Ascending aorta (tissue), 2 donors: ENCODE results near the gene AXIN1. TPM values are rescaled to one million over a fixed set of nuclear protein-coding genes. Genes with fewer than 3 reads are reported as not detected.
"Not testable (repeated sequence)": the region's sequence is repeated elsewhere in the genome, so short reads cannot be mapped to it uniquely, and the experiment has no call there.

Source experiments
- DNase-seq, 2 donors: peaks; one replicate each; pipeline ENCODE4 v3.0.0-alpha.2; 2019; ENCODE audit warnings: low spot score in 2 of 2
- H3K27ac ChIP-seq, 2 donors: fragments of 200-600 bp; sonication (generic); one replicate each; pipeline ENCODE4 v1.5.1; 2016 to 2017; ENCODE audit warnings: mild to moderate bottlenecking in 1 of 2
- H3K27me3 ChIP-seq: fragments of 200-600 bp; sonication (generic); one replicate; pipeline ENCODE4 v1.5.1; 2017
- H3K36me3 ChIP-seq, 2 donors: fragments of 200-600 bp; sonication (generic); one replicate each; pipeline ENCODE4 v1.5.1; 2016
- H3K4me1 ChIP-seq, 2 donors: fragments of 200-600 bp; sonication (generic); one replicate each; pipeline ENCODE4 v1.5.1; 2016 to 2017; ENCODE audit warnings: mild to moderate bottlenecking in 1 of 2
- H3K4me3 ChIP-seq, 2 donors: fragments of 200-600 bp; sonication (generic); one replicate each; pipeline ENCODE4 v1.5.1; 2016 to 2017; ENCODE audit warnings: mild to moderate bottlenecking in 1 of 2
- H3K9me3 ChIP-seq, 2 donors: fragments of 200-600 bp; sonication (generic); one replicate each; pipeline ENCODE4 v1.5.1; 2016
- intact Hi-C: fragments of 100-400 bp; cut with DNase I; formaldehyde crosslinking; loops from one replicate; pipeline ENCODE4 v1.15.1; 2023
- total RNA-seq: library from RNA; depleted of rRNA; stranded (reverse); fragments of >200 nt; gene quantifications from one replicate; pipeline ENCODE4 v1.1.0, GENCODE V29; 2016
- TF ChIP-seq, protein P1 (sequence below), 3 experiments: fragments of 200-600 bp in 2 of 3; fragments of 450-650 bp in 1 of 3; sonication (generic) in 2 of 3; IDR thresholded peaks; one replicate each; pipeline ENCODE4 v1.5.1; 2016 to 2019; ENCODE audit warnings: antibody characterized with exemption in 3 of 3, mild to moderate bottlenecking in 1 of 3, moderate library complexity in 1 of 3

The AXIN1 gene
- total RNA-seq, 1 donor from 2014 or later: 27.6 TPM

- no peak for DNase-seq
- Histone ChIP-seq H3K9me3 (no peaks in the 10 kb centered on the region), H3K27ac (no peak overlapping the region), H3K4me3 (no peak overlapping the region), H3K4me1 (peaks cover 12% of the 10 kb centered on the region in 2 donors), H3K36me3 (peaks cover 6 to 23% of the 10 kb centered on the region in 2 donors), H3K27me3 (no peaks in the 10 kb centered on the region)
- TF ChIP-seq, protein P1, sequence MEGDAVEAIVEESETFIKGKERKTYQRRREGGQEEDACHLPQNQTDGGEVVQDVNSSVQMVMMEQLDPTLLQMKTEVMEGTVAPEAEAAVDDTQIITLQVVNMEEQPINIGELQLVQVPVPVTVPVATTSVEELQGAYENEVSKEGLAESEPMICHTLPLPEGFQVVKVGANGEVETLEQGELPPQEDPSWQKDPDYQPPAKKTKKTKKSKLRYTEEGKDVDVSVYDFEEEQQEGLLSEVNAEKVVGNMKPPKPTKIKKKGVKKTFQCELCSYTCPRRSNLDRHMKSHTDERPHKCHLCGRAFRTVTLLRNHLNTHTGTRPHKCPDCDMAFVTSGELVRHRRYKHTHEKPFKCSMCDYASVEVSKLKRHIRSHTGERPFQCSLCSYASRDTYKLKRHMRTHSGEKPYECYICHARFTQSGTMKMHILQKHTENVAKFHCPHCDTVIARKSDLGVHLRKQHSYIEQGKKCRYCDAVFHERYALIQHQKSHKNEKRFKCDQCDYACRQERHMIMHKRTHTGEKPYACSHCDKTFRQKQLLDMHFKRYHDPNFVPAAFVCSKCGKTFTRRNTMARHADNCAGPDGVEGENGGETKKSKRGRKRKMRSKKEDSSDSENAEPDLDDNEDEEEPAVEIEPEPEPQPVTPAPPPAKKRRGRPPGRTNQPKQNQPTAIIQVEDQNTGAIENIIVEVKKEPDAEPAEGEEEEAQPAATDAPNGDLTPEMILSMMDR (IDR thresholded peaks at IDR 0.05): no peak
- intact Hi-C loops: no loop called here
Measured at GRCh38 chr16:349211-349610, 3.3 kb downstream of the AXIN1 start.

- peaks cover 12% of the 10 kb centered on the region in 2 donors for H3K4me1 ChIP-seq
- H3K9me3 ChIP-seq, H3K4me3 ChIP-seq, intact Hi-C loops, H3K27me3 ChIP-seq, DNase-seq, H3K27ac ChIP-seq: not testable (repeated sequence)
- peaks cover 6 to 28% of the 10 kb centered on the region in 2 donors for H3K36me3 ChIP-seq
Measured at GRCh38 chr16:348495-348894, 4.0 kb downstream of the AXIN1 start.

DNA sequence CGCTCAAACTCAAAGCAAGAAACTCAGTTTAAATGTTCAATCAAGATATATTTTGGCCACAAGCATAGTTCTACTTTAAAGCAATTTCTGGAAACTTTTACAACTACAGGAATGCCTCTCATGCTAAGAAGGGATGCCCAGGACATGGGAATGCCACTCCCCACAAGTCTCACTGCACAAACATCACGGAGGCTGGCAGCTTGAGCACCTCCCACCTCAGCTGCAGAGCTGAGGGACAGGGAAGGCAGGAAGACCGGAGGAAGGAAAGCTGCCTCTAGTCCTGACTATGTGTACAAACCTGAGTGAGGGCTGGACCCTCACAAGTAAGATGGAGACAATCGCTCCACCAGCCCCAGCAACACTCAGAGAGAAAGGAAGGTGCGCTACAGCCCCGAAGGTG, 5.3 kb downstream of the AXIN1 start:
- DNase-seq: no peak
- Histone ChIP-seq H3K27me3 (no peaks in the 10 kb centered on the region), H3K4me1 (peaks cover 9% of the 10 kb centered on the region in 2 donors), H3K36me3 (peaks cover 6 to 39% of the 10 kb centered on the region in 2 donors), H3K9me3 (no peaks in the 10 kb centered on the region), H3K27ac (no peak overlapping the region), H3K4me3 (no peak overlapping the region)
- TF ChIP-seq, protein P1 (IDR thresholded peaks at IDR 0.05): no peak
- intact Hi-C loops: no loop called here

DNA sequence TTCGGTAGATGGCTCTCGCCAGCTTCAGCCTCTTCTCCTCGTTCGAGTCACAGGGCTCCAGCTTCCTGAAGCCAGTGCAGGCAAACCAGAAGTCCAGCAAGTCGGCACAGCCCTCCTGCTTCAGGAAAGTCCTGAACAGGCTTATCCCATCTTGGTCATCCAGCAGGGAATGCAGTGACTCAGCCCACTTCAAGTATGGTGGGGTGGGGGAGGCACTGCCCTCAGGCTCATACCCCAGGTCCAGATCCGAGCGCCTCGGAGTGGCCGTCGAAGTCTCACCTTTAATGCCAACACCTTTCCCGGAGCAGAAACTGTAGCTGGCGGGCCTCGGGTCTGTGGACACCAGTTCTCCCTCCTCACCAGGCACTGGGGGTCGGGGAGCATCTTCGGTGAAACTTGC, 5.9 kb downstream of the AXIN1 start:
- Histone ChIP-seq H3K4me1 (peaks cover 6 to 7% of the 10 kb centered on the region in 2 donors), H3K4me3 (no peak overlapping the region), H3K27ac (no peak overlapping the region), H3K27me3 (no peaks in the 10 kb centered on the region), H3K9me3 (no peaks in the 10 kb centered on the region), H3K36me3 (peaks cover 6 to 39% of the 10 kb centered on the region in 2 donors)
- intact Hi-C loops: no loop called here
- TF ChIP-seq, protein P1 (IDR thresholded peaks at IDR 0.05): no peak
- DNase-seq: no peak

DNA sequence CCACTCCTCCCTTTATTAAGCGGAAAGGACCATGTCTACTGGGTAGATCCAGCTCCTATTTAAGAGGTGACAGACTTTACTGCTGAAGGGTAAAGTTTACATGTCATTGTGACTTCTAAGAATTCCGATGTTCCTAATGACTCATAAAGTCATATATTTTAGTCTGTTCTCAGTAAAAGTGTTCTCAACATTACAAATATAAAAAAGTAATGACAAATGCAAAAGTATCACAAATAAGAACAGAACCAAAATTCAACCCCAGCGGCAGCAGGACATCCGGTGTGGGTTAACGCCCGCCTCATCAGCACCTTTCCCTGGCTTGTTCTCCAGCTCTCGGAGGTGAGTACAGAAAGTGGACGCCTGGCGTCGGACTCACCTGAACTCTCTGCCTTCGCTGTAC, 6.8 kb downstream of the AXIN1 start:
- Histone ChIP-seq H3K36me3 (peaks cover 6 to 39% of the 10 kb centered on the region in 2 donors), H3K9me3 (no peaks in the 10 kb centered on the region), H3K27me3 (no peaks in the 10 kb centered on the region), H3K4me1 (no peaks in the 10 kb centered on the region), H3K27ac (no peak overlapping the region), H3K4me3 (no peak overlapping the region)
- intact Hi-C loops: no loop called here
- no peak for DNase-seq
- TF ChIP-seq, protein P1 (IDR thresholded peaks at IDR 0.05): no peak

DNA sequence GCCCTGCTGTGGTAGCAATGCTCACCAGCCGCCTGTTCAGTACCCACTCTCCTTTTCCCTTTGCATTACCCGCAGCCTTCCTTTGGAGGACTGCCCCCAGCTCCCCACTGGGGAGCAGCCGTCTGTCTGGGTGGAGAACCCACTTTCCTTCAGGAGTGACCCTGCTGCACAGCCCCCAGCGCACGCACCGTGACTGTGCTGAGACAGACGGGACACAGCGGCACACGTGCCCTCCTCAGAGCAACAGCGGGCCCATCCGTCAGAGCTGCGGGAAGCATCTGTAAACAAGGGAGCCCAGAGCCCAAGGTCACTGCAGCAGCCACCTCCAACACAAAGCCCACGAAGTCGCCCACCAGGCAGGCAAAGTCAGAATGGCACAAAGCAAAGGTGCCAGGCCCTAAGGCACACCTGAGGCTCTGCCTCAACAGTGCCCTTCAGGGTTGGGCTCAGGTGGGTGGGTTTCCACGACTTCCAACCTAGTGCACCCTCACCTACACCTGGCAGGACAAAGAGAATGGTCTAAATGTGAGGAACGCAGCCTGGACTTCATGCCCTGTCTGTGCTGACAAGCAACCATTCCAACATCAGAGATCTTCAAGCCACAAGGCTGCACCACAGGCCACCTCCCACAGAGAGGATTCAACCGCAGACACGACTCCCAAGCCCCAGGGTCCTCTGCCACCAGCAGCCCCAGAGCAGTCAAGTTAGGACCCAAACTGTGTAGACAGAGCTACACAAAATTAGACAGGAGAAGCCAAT, 9.9 kb downstream of the AXIN1 start:
- no peak for DNase-seq
- Histone ChIP-seq H3K9me3 (no peaks in the 10 kb centered on the region), H3K27ac (no peak overlapping the region), H3K4me1 (no peaks in the 10 kb centered on the region), H3K36me3 (peaks cover 6 to 39% of the 10 kb centered on the region in 2 donors), H3K4me3 (no peak overlapping the region), H3K27me3 (no peaks in the 10 kb centered on the region)
- intact Hi-C loops: no loop called here
- TF ChIP-seq, protein P1 (IDR thresholded peaks at IDR 0.05): no peak

- DNase-seq, H3K27ac ChIP-seq, H3K9me3 ChIP-seq, H3K4me3 ChIP-seq, H3K4me1 ChIP-seq, H3K27me3 ChIP-seq, intact Hi-C loops: not testable (repeated sequence)
- peaks cover 6 to 39% of the 10 kb centered on the region in 2 donors for H3K36me3 ChIP-seq
Measured at GRCh38 chr16:341974-342336, 10.6 kb downstream of the AXIN1 start.

GRCh38 chr16:341095-341973, 11.2 kb downstream of the AXIN1 start:
- H3K36me3 ChIP-seq: peaks cover 5 to 33% of the 10 kb centered on the region in 2 donors
- H3K27me3 ChIP-seq, intact Hi-C loops, DNase-seq, H3K27ac ChIP-seq, H3K4me1 ChIP-seq, H3K4me3 ChIP-seq, H3K9me3 ChIP-seq: not testable (repeated sequence)
